NCI-H2227 treated with DMSO at 0.1 percent for 48 hours (cell line): ENCODE measurements around the gene PDE1C.

Source experiments
- DNase-seq: peaks from one replicate; lab custom pipeline; 2025; lab: John Stamatoyannopoulos, UW

PDE1C gene

GRCh38 chr7:31892099-31892829 lies 177.9 kb downstream of the PDE1C start:
- no peak for DNase-seq

GRCh38 chr7:31890766-31891165 lies 179.4 kb downstream of the PDE1C start:
- no peak for DNase-seq

GRCh38 chr7:31890198-31890597 lies 180.0 kb downstream of the PDE1C start:
- no peak for DNase-seq

- DNase-seq: no peak
Measured at GRCh38 chr7:31887006-31887405, 183.2 kb downstream of the PDE1C start.

DNA sequence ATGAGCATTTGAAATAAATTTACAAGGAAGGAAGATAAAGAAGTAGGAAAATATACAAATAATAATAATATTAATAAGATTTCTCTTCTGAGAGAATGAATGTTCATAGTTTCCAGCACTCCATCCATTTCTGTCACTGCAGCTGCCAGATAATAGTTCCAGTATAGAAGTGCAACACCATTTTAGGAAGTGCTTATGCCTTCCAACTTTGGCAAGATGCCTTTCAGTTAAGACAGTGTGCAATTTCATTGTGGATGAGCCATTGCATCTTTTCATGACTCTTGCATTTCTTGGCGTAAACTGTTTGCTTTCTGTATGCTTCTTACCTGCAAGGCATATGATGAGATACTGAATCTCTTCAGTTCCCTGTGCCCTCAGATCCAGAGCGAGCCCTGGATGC lies 185.0 kb downstream of the PDE1C start:
- DNase-seq: no peak

DNA sequence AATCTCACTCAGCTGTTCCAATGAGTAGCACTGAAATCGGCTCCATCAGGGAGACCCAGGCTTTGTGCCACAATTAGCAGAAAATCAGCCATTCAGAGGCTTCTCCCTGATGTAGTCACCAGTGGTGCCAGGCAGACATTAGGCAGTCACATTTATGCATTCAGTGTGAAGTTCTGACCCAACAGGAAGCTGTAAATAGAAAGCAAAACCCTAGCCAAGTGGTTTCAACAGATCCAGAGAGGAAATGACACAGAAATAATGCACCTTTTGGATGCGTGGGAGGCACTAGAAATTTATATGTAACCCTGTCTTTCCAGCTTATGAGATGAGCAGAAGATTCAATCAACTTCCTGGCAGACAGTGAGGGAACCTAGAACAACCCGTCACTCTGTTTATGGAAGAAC lies 186.4 kb downstream of the PDE1C start:
- DNase-seq: no peak

DNA sequence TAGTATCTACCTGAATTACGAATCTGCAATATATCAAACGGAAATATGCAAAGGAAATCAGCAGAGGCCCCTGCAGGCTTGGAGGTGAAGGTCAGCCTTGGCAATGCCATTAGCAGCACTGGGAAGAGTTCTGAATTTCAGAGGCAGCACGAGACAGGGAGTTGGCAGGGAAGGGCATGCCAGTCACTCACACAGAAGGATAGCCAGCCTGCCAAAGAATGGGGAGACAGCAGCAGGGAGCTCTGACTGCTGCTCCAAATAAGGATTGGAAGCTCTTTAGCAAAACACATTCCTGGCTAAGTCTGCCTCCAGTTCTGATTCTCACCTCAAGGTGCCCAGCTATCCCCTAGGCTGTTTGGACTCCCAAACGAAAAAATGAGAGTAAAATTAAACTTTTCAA lies 188.0 kb downstream of the PDE1C start:
- DNase-seq: no peak

DNA sequence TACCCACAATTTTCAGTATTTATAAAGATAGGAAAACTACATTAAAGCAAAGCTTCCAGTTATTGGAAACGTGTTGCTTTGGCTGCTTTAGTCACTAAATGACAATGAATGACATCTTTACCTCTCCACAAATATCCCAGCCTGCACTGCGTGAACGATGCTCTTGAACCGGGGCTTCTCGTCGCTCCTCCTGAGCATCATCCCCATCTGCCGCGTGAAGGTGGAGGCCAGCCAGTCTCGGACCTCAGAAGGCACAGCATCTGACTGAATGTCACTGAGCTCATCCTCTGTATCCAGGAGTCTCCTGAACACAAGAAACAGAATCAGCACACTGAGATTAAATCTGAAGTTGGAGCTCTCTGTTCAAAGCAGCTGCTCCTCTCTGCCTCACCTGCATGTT lies 191.3 kb downstream of the PDE1C start:
- DNase-seq: no peak

DNA sequence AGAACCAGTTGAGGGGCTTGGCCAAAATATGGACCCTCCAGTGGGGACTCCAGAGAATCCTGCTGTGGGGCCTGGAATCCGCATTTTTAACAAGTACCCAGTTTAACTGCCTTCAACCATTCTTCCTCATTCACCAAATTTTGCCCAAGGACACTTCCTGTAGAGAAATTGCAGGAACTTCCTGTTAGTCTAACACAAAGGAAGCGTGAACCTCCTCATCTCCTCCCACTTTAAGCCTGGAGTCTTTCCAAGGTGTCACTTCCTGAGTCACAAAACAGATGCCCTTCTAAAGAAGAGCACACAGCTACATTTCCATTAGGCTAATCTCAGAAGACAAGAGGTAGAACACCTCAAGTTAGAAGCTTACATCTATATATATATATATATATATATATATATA lies 194.8 kb downstream of the PDE1C start:
- no peak for DNase-seq

DNA sequence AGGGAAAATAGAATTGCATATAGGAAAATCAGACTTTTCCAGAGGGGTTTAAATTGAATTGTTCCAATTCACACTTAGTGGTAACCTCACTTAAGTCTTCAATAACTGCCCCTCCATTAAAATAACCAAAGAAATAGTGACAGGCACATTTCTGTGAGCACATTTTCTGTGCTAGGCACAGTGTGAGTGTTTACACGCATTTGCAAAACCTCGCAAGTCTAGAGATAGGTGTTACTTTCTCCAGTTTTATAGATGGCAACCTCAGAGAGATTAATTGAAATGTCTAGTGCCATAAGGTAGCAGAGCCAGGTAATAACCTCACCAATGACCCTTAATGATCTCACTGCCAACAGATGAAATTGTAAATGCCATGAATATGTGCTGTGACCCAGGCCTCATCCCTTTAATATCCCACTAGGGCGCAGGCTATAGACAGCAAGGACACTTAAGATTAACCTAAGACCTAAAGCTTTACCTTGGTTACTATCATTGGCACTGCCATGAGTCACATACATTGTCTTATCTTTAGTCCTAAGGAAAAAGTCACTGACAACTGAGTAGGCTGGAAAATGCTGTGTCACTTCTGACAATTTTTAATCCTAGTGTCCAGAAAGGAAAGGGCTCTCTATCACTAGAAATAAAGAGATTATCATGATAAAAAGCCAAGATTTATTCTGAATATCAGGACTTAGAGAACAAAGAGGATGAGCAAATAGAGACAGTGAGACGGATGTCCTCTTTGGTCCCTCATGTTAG lies 195.4 kb downstream of the PDE1C start:
- DNase-seq: no peak

- DNase-seq: no peak
Measured at GRCh38 chr7:31873816-31874597, 196.2 kb downstream of the PDE1C start.

GRCh38 chr7:31872545-31873370 lies 197.4 kb downstream of the PDE1C start:
- DNase-seq: no peak

DNA sequence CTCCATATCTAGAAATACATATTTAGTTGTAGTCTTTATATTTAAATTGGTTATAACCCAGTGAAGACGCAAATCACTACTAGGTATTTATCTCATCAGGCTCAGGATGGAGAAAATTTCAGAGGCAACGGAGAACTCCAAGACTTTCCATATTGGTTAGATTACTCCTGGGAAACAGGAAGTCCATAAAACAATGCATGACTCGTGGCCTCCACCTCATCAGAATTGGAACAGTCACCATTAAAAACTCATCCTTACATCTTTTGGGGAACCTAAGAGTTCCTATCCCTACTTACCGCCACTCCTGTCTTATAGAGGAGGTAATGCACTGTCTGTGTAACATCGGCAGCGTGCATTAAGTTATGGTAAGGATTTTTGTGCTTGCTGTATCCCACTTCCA lies 205.6 kb downstream of the PDE1C start:
- no peak for DNase-seq

- no peak for DNase-seq
Measured at GRCh38 chr7:31860925-31861324, 209.3 kb downstream of the PDE1C start.

DNA sequence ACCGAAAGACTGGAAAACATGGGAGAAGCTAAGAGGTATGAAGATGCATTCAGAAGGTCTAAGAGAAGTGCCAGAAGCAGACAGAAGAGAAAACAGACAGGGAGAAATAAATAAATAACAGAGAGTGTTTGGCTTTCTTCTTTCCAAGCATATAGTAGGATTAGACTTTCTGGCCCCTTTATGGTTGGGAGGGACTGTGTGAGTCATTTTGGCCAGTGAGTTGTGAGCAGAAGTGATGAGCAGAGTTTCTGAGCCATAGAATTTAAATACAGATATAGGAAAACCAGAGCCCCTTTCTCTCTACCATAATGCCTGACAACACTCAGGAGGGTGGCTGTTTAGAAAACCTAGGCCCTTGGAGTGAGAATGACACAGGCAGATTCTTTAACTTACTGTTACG lies 212.2 kb downstream of the PDE1C start:
- no peak for DNase-seq

DNA sequence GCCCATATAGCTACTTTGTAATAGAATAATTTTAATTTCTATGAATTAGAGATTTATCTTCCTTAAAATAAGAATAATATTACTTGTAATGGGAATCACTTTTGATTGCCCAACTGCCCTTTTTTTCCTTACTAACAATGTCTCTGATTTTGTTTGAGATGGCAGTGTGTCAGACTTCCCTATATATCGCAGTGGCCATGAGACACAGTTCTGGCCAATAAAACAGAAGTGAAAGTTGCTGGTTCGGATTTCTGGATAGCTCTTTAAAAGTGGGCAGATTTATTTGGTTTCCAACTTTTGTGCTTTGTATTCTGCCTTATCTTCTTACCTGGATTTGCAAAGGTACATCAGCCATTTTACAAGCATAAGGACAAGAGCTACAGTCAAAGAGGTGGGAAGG lies 213.0 kb downstream of the PDE1C start:
- no peak for DNase-seq

DNA sequence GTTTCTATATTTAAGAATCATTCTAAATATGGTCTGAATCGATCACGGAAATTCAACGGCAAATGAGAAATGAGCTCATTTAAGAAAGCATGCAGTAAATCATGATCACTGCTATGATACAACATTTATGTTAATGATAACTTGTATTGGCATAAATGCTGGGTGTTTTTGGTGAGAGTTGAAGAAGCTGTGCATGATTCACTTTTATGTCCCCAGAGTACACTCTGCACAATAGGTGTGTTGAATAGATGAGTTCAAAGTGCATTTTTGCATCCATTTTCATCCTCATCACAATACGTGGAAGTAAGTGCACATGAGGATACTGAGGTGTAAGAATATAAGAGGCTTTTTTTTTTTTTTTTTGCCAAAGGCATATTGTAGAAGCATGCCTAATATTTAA lies 213.9 kb downstream of the PDE1C start:
- DNase-seq: no peak

- DNase-seq: no peak
Measured at GRCh38 chr7:31855530-31855929, 214.7 kb downstream of the PDE1C start.

DNA sequence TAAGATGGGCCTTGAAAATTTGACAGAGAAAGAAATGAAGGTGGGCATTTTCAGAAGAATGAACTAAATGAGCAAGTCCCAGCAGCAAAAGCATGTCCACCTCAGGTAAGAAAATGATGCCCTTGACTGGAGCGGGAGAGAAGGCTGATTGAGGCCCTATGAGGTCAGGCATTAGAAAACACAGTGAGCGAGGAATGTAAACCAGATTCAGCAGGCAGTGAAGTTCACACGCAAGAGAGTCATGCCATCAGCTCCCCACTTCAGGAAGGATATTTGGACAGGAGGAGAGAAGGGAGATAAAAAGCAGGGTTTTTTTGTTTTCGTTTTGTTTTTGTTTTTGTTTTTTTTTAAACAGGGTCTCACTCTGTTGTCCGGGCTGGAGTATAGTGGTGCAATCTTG lies 216.8 kb downstream of the PDE1C start:
- no peak for DNase-seq

- no peak for DNase-seq
Measured at GRCh38 chr7:31852462-31852861, 217.7 kb downstream of the PDE1C start.

- no peak for DNase-seq
Measured at GRCh38 chr7:31851119-31851518, 219.1 kb downstream of the PDE1C start.

- no peak for DNase-seq
Measured at GRCh38 chr7:31850601-31851000, 219.6 kb downstream of the PDE1C start.
